ENCODE measurements around the gene SSTR5. TPM values are rescaled to one million over a fixed set of nuclear protein-coding genes. Genes with fewer than 3 reads are reported as not detected.

SSTR5 gene
- total RNA-seq, 1 experiment from 2014 or later, result not detected

DNA sequence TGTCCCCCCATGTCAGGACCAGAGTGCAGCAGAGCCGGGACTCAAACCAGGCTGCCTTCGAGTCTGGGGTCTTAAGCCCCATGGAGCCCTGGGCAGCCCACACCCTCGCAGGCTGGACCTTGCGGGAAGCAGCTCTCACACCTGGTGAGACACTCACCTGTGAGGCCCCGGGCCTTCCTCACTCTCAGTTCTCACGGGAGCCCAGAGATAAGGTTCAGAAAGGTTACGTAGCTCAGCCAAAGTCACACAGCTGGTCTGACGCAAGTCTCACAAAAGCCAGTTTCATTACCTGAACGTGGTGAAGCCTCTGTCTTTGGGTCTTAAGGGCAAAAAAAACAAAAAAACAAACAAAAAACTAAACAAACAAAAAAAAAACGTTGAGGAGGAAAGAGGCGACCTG is 32.8 kb upstream of the SSTR5 start:
- CTCF ChIA-PET, result no interaction called here
- Histone ChIP-seq H3K27ac (no peak overlapping the region), H3K27me3 (ENCODE audit: insufficient read depth, low read depth) (peaks cover 49% of the 10 kb centered on the region), H2AFZ (no peak overlapping the region), H4K20me1 (ENCODE audit: insufficient read depth) (no peaks in the 10 kb centered on the region), H3K4me3 (no peak overlapping the region), H3K9me2 (ENCODE audit: insufficient read depth) (no peaks in the 10 kb centered on the region), H3F3A (ENCODE audit: insufficient read depth, low read depth) (no peaks in the 10 kb centered on the region), H3K4me2 (no peak overlapping the region), H3K9me3 (ENCODE audit: insufficient read depth, low read depth) (no peaks in the 10 kb centered on the region), H3K4me1 (replicated peaks; ENCODE audit: insufficient read depth) (no peaks in the 10 kb centered on the region), H3K79me2 (ENCODE audit: low read depth) (no peaks in the 10 kb centered on the region), H3K36me3 (ENCODE audit: low read depth) (no peaks in the 10 kb centered on the region)
- no peak for TF ChIP-seq CTCF (conservative IDR thresholded peaks at IDR 0.05)
- TF ChIP-seq EZH2 (IDR thresholded peaks at IDR 0.05; ENCODE audit: low read depth), result no peak
- BruUV-seq (replicated peaks), result no TSS peak
- DNase-seq, result no peak
- POLR2A ChIA-PET (ENCODE audit: unreplicated experiment), result no interaction called here
- intact Hi-C loops (cut with micrococcal nuclease; ENCODE audit: unreplicated experiment), result no loop called here

GRCh38 chr16:1040346-1040745 is 32.2 kb upstream of the SSTR5 start:
- no peaks in the 10 kb centered on the region for H3K9me3 ChIP-seq (ENCODE audit: insufficient read depth, low read depth)
- POLR2A ChIA-PET (ENCODE audit: unreplicated experiment), result no interaction called here
- no peaks in the 10 kb centered on the region for H3K79me2 ChIP-seq (ENCODE audit: low read depth)
- H3K9me2 ChIP-seq (ENCODE audit: insufficient read depth), result no peaks in the 10 kb centered on the region
- H3F3A ChIP-seq (ENCODE audit: insufficient read depth, low read depth), result no peaks in the 10 kb centered on the region
- H3K27ac ChIP-seq, result no peak overlapping the region
- no peak overlapping the region for H3K4me2 ChIP-seq
- BruUV-seq (replicated peaks), result no TSS peak
- intact Hi-C loops (cut with micrococcal nuclease; ENCODE audit: unreplicated experiment), result no loop called here
- no peaks in the 10 kb centered on the region for H3K36me3 ChIP-seq (ENCODE audit: low read depth)
- TF ChIP-seq CTCF (conservative IDR thresholded peaks at IDR 0.05) (no peak), EZH2 (IDR thresholded peaks at IDR 0.05; ENCODE audit: low read depth) (no peak)
- DNase-seq, result no peak
- no peaks in the 10 kb centered on the region for H3K4me1 ChIP-seq (replicated peaks; ENCODE audit: insufficient read depth)
- no peaks in the 10 kb centered on the region for H4K20me1 ChIP-seq (ENCODE audit: insufficient read depth)
- H3K27me3 ChIP-seq (ENCODE audit: insufficient read depth, low read depth), result peaks cover 45% of the 10 kb centered on the region
- H3K4me3 ChIP-seq, result no peak overlapping the region
- CTCF ChIA-PET, result no interaction called here
- H2AFZ ChIP-seq, result no peak overlapping the region

GRCh38 chr16:1042049-1042744 is 30.4 kb upstream of the SSTR5 start:
- Histone ChIP-seq H3F3A (ENCODE audit: insufficient read depth, low read depth) (no peaks in the 10 kb centered on the region), H3K4me1 (replicated peaks; ENCODE audit: insufficient read depth) (no peaks in the 10 kb centered on the region), H3K4me2 (no peak overlapping the region), H3K36me3 (ENCODE audit: low read depth) (no peaks in the 10 kb centered on the region), H3K27me3 (ENCODE audit: insufficient read depth, low read depth) (peaks cover 27% of the 10 kb centered on the region), H3K9me3 (ENCODE audit: insufficient read depth, low read depth) (no peaks in the 10 kb centered on the region), H3K4me3 (no peak overlapping the region), H4K20me1 (ENCODE audit: insufficient read depth) (no peaks in the 10 kb centered on the region), H3K9me2 (ENCODE audit: insufficient read depth) (no peaks in the 10 kb centered on the region), H2AFZ (no peak overlapping the region), H3K79me2 (ENCODE audit: low read depth) (no peaks in the 10 kb centered on the region), H3K27ac (no peak overlapping the region)
- intact Hi-C loops (cut with micrococcal nuclease; ENCODE audit: unreplicated experiment), result no loop called here
- TF ChIP-seq CTCF (conservative IDR thresholded peaks at IDR 0.05), result no peak
- TF ChIP-seq EZH2 (IDR thresholded peaks at IDR 0.05; ENCODE audit: low read depth), result no peak
- POLR2A ChIA-PET (ENCODE audit: unreplicated experiment), result no interaction called here
- BruUV-seq (replicated peaks), result no TSS peak
- DNase-seq, result no peak
- CTCF ChIA-PET, result no interaction called here
